HepG2 (cell line): Measurements from ENCODE around the gene CHD2. TPM values are rescaled to one million over a fixed set of nuclear protein-coding genes. Genes with fewer than 3 reads are reported as not detected.
A peak's percentile ranks its signal among the peaks of the same experiment; 100 is the strongest.

Experiments
- ATAC-seq: fragments of 200-7000 bp; cut with Tn5 transposase; 3 replicates; pipeline ENCODE4 v1.9.1; 2020; ENCODE audit warnings: mild to moderate bottlenecking, moderate library complexity
- BruUV-seq: library from RNA; stranded (reverse); fragments of 400-500 nt; replicated peaks from 2 replicates; lab custom pipeline; 2021; lab: Mats Ljungman, UMichigan
- CTCF ChIA-PET: fragments of 300-600 bp; formaldehyde crosslinking; extraction: SDS; loops from one replicate; lab custom pipeline; 2021; ENCODE audit warnings: low total read pairs, inconsistent platforms, low intra/inter-chr PET ratio; lab: Yijun Ruan, JAX
- POLR2A ChIA-PET: fragments of 350-600 bp; sonication (Branson Sonifier 250); formaldehyde crosslinking; loops from one replicate; lab custom pipeline; 2020; ENCODE audit warnings: antibody characterized with exemption, inconsistent platforms; lab: Yijun Ruan, JAX
- DNase-seq: peaks from one replicate; pipeline ENCODE4 v3.0.0-alpha.2; 2015; ENCODE audit warnings: low spot score
- FAIRE-seq: peaks from 3 replicates; lab custom pipeline; 2011; peaks lifted over from hg19 to GRCh38; lab: Jason Lieb, UNC
- H2AFZ ChIP-seq: one replicate; pipeline ENCODE4 v1.6.1; 2011; ENCODE audit warnings: low read length, inconsistent platforms
- H3K27ac ChIP-seq: fragments of 300-600 bp; 3 replicates; pipeline ENCODE4 v1.8.0; 2011; ENCODE audit warnings: mixed run types, mild to moderate bottlenecking, mixed read lengths, low read length, inconsistent platforms; ENCODE audit not compliant: insufficient read depth; ENCODE audit errors: extremely low read length
- H3K27me3 ChIP-seq, 2 experiments: fragments of 200-600 bp in 1 of 2; 2 replicates in 1 of 2; 3 replicates in 1 of 2; pipeline versions ENCODE4 v1.6.0 to v1.8.0; 2011; ENCODE audit warnings: low read length in 2 of 2, mild to moderate bottlenecking in 2 of 2, moderate library complexity in 2 of 2, inconsistent platforms in 1 of 2; ENCODE audit not compliant: insufficient read depth in 2 of 2, control insufficient read depth in 1 of 2
- H3K36me3 ChIP-seq, 2 experiments: fragments of 200-600 bp in 1 of 2; replicated peaks in 1 of 2; 2 replicates in 1 of 2; 3 replicates in 1 of 2; pipeline versions ENCODE4 v1.5.1 to v1.8.0; 2011; ENCODE audit warnings: low read length in 2 of 2, inconsistent platforms in 1 of 2; ENCODE audit not compliant: insufficient read depth in 2 of 2, control insufficient read depth in 1 of 2
- H3K4me1 ChIP-seq: 2 replicates; pipeline ENCODE4 v1.5.1; 2012; ENCODE audit warnings: low read length, inconsistent platforms; ENCODE audit not compliant: insufficient read depth
- H3K4me2 ChIP-seq: 2 replicates; pipeline ENCODE4 v1.6.0; 2011; ENCODE audit warnings: low read depth, low read length, inconsistent platforms
- H3K4me3 ChIP-seq, 3 experiments: fragments of 200-600 bp in 1 of 3; sonication (generic), shearing (Covaris generic) in 1 of 3; replicated peaks in 1 of 3; 2 replicates each; pipeline ENCODE4 v1.5.1; 2011 to 2016; ENCODE audit warnings: low read length in 3 of 3, inconsistent platforms in 2 of 3, low read depth in 2 of 3, mild to moderate bottlenecking in 2 of 3, control low read depth in 1 of 3, mixed read lengths in 1 of 3; ENCODE audit not compliant: insufficient read depth in 1 of 3
- H3K79me2 ChIP-seq: one replicate; pipeline ENCODE4 v1.6.1; 2011; ENCODE audit warnings: low read length, inconsistent platforms; ENCODE audit not compliant: insufficient read depth
- H3K9ac ChIP-seq: 2 replicates; pipeline ENCODE4 v1.6.0; 2011; ENCODE audit warnings: mild to moderate bottlenecking, low read depth, low read length, inconsistent platforms; ENCODE audit not compliant: insufficient read depth
- H3K9me3 ChIP-seq: 2 replicates; pipeline ENCODE4 v1.5.1; 2012; ENCODE audit warnings: mild to moderate bottlenecking, low read length
- H4K20me1 ChIP-seq: 2 replicates; pipeline ENCODE4 v1.6.0; 2011; ENCODE audit warnings: inconsistent platforms, mild to moderate bottlenecking, low read length, moderate library complexity; ENCODE audit not compliant: insufficient read depth
- EZH2 ChIP-seq: conservative IDR thresholded peaks from 2 replicates; pipeline ENCODE4 v1.6.1; 2012; ENCODE audit warnings: mild to moderate bottlenecking, low read depth, low read length, moderate library complexity
- HCFC1 ChIP-seq: fragments of 150-350 bp; IDR thresholded peaks from 2 replicates; pipeline ENCODE4 v1.6.1; 2014; ENCODE audit warnings: low read depth, low read length
- KDM3A ChIP-seq: IDR thresholded peaks from 2 replicates; pipeline ENCODE4 v1.6.1; 2018; ENCODE audit warnings: low read depth, missing compliant biosample characterization
- MAFK ChIP-seq, 2 experiments: IDR thresholded peaks in 1 of 2; conservative IDR thresholded peaks in 1 of 2; 2 replicates each; pipeline ENCODE4 v1.6.1; 2011; ENCODE audit warnings: improper control_type of control experiment in 2 of 2, low read length in 2 of 2
- RBM22 ChIP-seq: fragments of 200-400 bp; formaldehyde crosslinking; optimal IDR thresholded peaks from 2 replicates; pipeline ENCODE3; 2017; ENCODE audit warnings: mild to moderate bottlenecking, low read length, moderate library complexity
- ZFP90 ChIP-seq: sonication (generic); formaldehyde crosslinking; IDR thresholded peaks from 2 replicates; pipeline ENCODE4 v1.8.0; 2022; ENCODE audit warnings: missing genetic modification reagents, mild to moderate bottlenecking, inconsistent platforms, borderline replicate concordance
- WGBS: methylation state at CpG from one replicate; pipeline ENCODE4 v1.1.6; 2017; ENCODE audit warnings: low lambda C conversion rate; 5-methylcytosine and 5-hydroxymethylcytosine counted together
- in situ Hi-C: cut with HindIII; loops from 2 replicates; pipeline ENCODE4 v1.10.0; 2017; ENCODE audit warnings: low pct_unique_long_range_greater_than_20kb; ENCODE audit not compliant: extremely low pct_ligation_motif_present
- intact Hi-C: fragments of 100-400 bp; cut with micrococcal nuclease; formaldehyde crosslinking; loops from one replicate; pipeline ENCODE4 v1.10.0; 2022; ENCODE audit not compliant: unreplicated experiment
- polyA plus RNA-seq, 8 experiments: library from polyadenylated mRNA; depleted of rRNA in 3 of 8; stranded (reverse) in 7 of 8; unstranded in 1 of 8; fragments of >200 nt; fragmentation: Illumina TruSeq in 4 of 8; extraction: Trizol in 4 of 8; gene quantifications; 2 replicates each; pipeline versions ENCODE4 v1.2.1 to v1.2.3, GENCODE V29; 2011 to 2016; ENCODE audit warnings: low read depth in 4 of 8, missing spikeins in 1 of 8, mixed read lengths in 1 of 8; ENCODE audit not compliant: insufficient read depth in 1 of 8
- total RNA-seq, 5 experiments: library from RNA; depleted of rRNA; stranded (reverse); fragments of >200 nt; fragmentation: Illumina TruSeq; extraction: Trizol; gene quantifications; 2 replicates each; pipeline ENCODE4 v1.2.3, GENCODE V29; 2016; ENCODE audit warnings: low read depth in 1 of 5
- TF ChIP-seq, protein P1 (sequence below): sonication (generic); formaldehyde crosslinking; IDR thresholded peaks from 2 replicates; pipeline ENCODE4 v1.4.0; 2020; ENCODE audit warnings: low read depth, missing genetic modification reagents

The CHD2 gene
- total and polyA plus RNA-seq, 2 of the 13 experiments (the other 11 are each of a cell fraction or from before 2014, with no cell fraction given) = 54.0 to 54.1 TPM

DNA sequence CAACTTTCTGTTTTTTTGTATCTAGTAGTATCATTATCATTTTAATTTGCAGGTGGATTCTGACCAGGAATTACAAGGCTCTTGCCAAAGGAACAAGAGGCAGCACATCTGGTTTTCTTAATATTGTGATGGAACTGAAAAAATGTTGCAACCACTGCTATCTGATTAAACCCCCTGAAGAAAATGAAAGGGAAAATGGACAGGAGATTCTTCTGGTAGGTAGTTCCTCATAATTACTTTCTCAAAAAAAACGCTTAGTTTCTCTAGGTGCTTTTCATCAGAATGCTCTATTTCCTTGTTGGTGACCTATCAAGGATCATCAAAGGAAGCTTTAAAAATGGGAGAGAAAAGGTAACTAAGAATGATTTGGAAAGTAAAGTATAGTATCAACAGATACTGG, 71.6 kb downstream of the CHD2 start (continued):
- TF ChIP-seq HCFC1 = no peak
- no peak for TF ChIP-seq ZFP90 (CRISPR knock-in tag)

DNA sequence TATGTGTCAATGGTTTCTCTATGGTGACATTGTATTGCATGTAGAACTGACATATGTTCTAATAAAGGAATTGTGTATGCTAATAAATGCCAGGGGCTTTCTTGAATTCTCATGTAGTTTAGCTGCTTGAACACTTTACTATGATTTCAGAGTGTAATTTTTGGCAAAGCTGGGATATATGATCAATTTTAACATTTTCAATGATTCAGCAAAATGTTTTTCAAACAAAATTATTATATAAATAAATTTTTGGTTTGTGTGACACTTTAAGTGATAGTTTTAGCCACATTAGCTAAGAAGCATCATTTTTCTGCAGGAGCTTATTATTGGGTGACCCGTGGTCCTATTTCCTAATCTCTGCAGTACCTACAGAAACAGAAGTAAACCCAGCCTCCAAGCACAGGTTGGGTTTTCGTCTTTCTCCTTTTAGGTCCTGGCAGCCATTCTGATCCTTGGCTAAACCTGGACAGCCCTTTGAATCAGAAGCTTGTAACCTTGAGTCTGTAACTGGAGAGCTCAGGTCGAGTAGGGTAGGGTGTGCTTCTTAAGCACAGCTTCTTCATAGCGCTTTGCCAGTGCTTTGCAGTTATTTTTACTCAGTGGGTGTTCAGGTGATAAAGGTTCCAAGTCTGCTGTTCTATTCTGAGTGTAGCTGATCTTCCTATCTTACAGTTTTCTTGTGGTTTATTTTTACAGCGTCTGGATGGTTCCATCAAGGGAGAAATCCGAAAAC, 74.2 kb downstream of the CHD2 start:
- 96% methylated on average over 6 of the region's 6 CpGs for WGBS
- DNase-seq (no peak), FAIRE-seq (no peak), ATAC-seq (no peak)
- H2AFZ ChIP-seq = no peak overlapping the region
- H3K4me3 ChIP-seq = no peak overlapping the region
- ChIA-PET POLR2A (no interaction called here), CTCF (no interaction called here)
- H3K27ac ChIP-seq = no peak overlapping the region
- H3K36me3 ChIP-seq = peaks cover 29 to 86% of the 10 kb centered on the region in 2 experiments
- H3K79me2 ChIP-seq = no peaks in the 10 kb centered on the region
- peaks cover 2% of the 10 kb centered on the region; the same call in 1 of the 2 replicates for H4K20me1 ChIP-seq
- H3K9ac ChIP-seq = no peak overlapping the region
- no TSS peak for BruUV-seq
- no peaks in the 10 kb centered on the region for H3K4me1 ChIP-seq
- intact Hi-C loops = no loop called here
- no peaks in the 10 kb centered on the region for H3K27me3 ChIP-seq
- no peak overlapping the region for H3K4me2 ChIP-seq
- in situ Hi-C loops = no loop called here
- no peak for TF ChIP-seq EZH2
- TF ChIP-seq, protein P1, sequence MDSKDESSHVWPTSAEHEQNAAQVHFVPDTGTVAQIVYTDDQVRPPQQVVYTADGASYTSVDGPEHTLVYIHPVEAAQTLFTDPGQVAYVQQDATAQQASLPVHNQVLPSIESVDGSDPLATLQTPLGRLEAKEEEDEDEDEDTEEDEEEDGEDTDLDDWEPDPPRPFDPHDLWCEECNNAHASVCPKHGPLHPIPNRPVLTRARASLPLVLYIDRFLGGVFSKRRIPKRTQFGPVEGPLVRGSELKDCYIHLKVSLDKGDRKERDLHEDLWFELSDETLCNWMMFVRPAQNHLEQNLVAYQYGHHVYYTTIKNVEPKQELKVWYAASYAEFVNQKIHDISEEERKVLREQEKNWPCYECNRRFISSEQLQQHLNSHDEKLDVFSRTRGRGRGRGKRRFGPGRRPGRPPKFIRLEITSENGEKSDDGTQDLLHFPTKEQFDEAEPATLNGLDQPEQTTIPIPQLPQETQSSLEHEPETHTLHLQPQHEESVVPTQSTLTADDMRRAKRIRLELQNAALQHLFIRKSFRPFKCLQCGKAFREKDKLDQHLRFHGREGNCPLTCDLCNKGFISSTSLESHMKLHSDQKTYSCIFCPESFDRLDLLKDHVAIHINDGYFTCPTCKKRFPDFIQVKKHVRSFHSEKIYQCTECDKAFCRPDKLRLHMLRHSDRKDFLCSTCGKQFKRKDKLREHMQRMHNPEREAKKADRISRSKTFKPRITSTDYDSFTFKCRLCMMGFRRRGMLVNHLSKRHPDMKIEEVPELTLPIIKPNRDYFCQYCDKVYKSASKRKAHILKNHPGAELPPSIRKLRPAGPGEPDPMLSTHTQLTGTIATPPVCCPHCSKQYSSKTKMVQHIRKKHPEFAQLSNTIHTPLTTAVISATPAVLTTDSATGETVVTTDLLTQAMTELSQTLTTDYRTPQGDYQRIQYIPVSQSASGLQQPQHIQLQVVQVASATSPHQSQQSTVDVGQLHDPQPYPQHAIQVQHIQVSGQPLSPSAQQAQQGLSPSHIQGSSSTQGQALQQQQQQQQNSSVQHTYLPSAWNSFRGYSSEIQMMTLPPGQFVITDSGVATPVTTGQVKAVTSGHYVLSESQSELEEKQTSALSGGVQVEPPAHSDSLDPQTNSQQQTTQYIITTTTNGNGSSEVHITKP (CRISPR knock-in tag) = no peak
- TF ChIP-seq MAFK (conservative IDR thresholded peaks at IDR 0.05 in 1 of 2, IDR thresholded peaks at IDR 0.05 in 1 of 2; ENCODE audit: low read length in 2 of 2) = peak; percentile 36 to 60; a peak in 3 of 4 replicates
- TF ChIP-seq KDM3A (CRISPR knock-in tag) = no peak
- TF ChIP-seq RBM22 = peak; percentile 72
- no peaks in the 10 kb centered on the region for H3K9me3 ChIP-seq
